ENCODE results near the gene POU6F2.

Gene POU6F2

GRCh38 chr7:38934536-38934935 is 43.2 kb upstream of the POU6F2 start:
- TF ChIP-seq, protein P1, sequence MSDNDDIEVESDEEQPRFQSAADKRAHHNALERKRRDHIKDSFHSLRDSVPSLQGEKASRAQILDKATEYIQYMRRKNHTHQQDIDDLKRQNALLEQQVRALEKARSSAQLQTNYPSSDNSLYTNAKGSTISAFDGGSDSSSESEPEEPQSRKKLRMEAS (IDR thresholded peaks at IDR 0.05), result no peak
- TF ChIP-seq TAF1 (IDR thresholded peaks at IDR 0.05; ENCODE audit: low read depth), result no peak
- TF ChIP-seq REST (IDR thresholded peaks at IDR 0.05; ENCODE audit: low read depth), result no peak
- TF ChIP-seq TCF12 (IDR thresholded peaks at IDR 0.05; ENCODE audit: low read depth), result no peak
- no peak for TF ChIP-seq YY1 (IDR thresholded peaks at IDR 0.05; ENCODE audit: low read depth)
- no peak for TF ChIP-seq CREB1 (IDR thresholded peaks at IDR 0.05; ENCODE audit: low read depth)
- TF ChIP-seq USF1 (IDR thresholded peaks at IDR 0.05), result no peak
- TF ChIP-seq TEAD4 (IDR thresholded peaks at IDR 0.05), result no peak
- TF ChIP-seq RAD21 (IDR thresholded peaks at IDR 0.05; ENCODE audit: low read depth), result no peak
- no peak for TF ChIP-seq EGR1 (IDR thresholded peaks at IDR 0.05)
- no peak for TF ChIP-seq CEBPB (IDR thresholded peaks at IDR 0.05)
- no peak for TF ChIP-seq EP300 (IDR thresholded peaks at IDR 0.05; ENCODE audit: borderline replicate concordance)
- no peak for TF ChIP-seq NFIC (IDR thresholded peaks at IDR 0.05)

DNA sequence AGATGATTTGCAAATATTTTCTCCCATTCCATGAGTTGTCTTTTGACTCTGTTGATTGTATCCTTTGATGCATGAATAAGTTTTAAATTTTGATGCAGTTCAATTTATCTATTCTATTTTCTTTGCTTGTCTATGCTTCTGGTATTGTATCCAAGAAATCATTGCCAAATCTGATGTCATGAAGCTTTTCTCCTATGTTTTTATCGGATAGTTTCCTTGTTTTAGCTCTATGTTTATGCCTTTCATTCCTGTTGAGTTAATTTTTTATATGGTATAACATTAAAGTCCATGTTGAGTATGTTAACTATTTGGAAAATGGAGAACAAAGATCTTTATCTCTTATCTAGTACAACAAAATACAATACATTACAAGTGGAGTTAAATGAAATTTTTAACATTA is 41.1 kb upstream of the POU6F2 start:
- TF ChIP-seq CREB1 (IDR thresholded peaks at IDR 0.05; ENCODE audit: low read depth), result no peak
- no peak for TF ChIP-seq EP300 (IDR thresholded peaks at IDR 0.05; ENCODE audit: borderline replicate concordance)
- no peak for TF ChIP-seq USF1 (IDR thresholded peaks at IDR 0.05)
- no peak for TF ChIP-seq EGR1 (IDR thresholded peaks at IDR 0.05)
- no peak for TF ChIP-seq TAF1 (IDR thresholded peaks at IDR 0.05; ENCODE audit: low read depth)
- TF ChIP-seq FOXM1 (IDR thresholded peaks at IDR 0.05; ENCODE audit: borderline replicate concordance, low read depth), result no peak
- TF ChIP-seq RAD21 (IDR thresholded peaks at IDR 0.05; ENCODE audit: low read depth), result no peak
- TF ChIP-seq, protein P1 (IDR thresholded peaks at IDR 0.05), result no peak
- no peak for TF ChIP-seq ZBTB7A (IDR thresholded peaks at IDR 0.05; ENCODE audit: low read depth)
- TF ChIP-seq TEAD4 (IDR thresholded peaks at IDR 0.05), result no peak

DNA sequence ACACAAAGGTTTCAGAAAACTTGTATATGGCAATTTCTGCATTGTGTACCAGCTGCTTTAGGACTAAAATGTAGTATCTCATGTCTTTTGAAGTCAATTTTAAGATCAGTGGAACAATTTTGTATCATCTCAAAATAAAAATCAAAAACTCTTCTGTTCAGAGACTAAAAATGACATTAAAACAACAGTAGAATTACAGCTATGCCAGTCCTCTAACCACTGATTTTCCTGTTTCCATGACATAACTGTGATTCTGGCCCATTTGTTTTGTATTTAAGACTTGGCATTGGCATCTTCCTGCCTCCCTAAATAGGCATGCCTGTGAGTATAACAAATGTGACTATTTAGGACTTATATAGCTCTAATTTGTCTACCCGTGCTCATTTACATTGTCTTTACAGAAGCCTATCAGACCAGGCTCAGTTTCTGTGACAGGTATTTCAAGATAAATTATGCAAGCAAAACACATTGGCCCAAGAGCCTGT is 39.7 kb upstream of the POU6F2 start:
- TF ChIP-seq EGR1 (IDR thresholded peaks at IDR 0.05) (no peak), CREB1 (IDR thresholded peaks at IDR 0.05; ENCODE audit: low read depth) (no peak)

DNA sequence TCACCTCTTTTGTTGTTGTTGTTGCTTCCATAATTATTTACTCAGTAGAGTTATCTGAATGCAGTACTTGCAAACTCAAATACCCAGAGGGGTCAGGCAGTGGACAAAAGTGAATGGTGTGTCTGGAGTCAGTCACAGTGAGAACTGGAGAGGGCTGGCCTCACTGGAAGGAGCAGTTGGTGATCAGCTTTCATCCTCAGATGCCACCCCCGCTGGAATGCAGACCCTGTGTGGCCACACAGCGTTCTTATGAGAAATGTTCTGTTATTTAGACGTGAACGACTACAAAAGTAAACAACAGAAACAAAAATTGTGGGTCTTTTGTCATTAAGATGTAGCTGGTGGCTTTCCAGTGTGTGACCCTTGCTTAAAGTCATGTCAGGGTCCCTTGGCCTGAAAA is 39.1 kb upstream of the POU6F2 start:
- TF ChIP-seq EP300 (IDR thresholded peaks at IDR 0.05; ENCODE audit: borderline replicate concordance), result no peak
- no peak for TF ChIP-seq YY1 (IDR thresholded peaks at IDR 0.05; ENCODE audit: low read depth)
- no peak for TF ChIP-seq NFIC (IDR thresholded peaks at IDR 0.05)
- no peak for TF ChIP-seq TCF12 (IDR thresholded peaks at IDR 0.05; ENCODE audit: low read depth)
- TF ChIP-seq USF1 (IDR thresholded peaks at IDR 0.05), result no peak
- no peak for TF ChIP-seq TAF1 (IDR thresholded peaks at IDR 0.05; ENCODE audit: low read depth)
- TF ChIP-seq FOXM1 (IDR thresholded peaks at IDR 0.05; ENCODE audit: borderline replicate concordance, low read depth), result no peak
- no peak for TF ChIP-seq CREB1 (IDR thresholded peaks at IDR 0.05; ENCODE audit: low read depth)
- no peak for TF ChIP-seq REST (IDR thresholded peaks at IDR 0.05; ENCODE audit: low read depth)
- no peak for TF ChIP-seq CEBPB (IDR thresholded peaks at IDR 0.05)
- no peak for TF ChIP-seq ZBTB7A (IDR thresholded peaks at IDR 0.05; ENCODE audit: low read depth)
- TF ChIP-seq EGR1 (IDR thresholded peaks at IDR 0.05), result no peak
- TF ChIP-seq, protein P1 (IDR thresholded peaks at IDR 0.05), result no peak
- TF ChIP-seq RAD21 (IDR thresholded peaks at IDR 0.05; ENCODE audit: low read depth), result no peak

DNA sequence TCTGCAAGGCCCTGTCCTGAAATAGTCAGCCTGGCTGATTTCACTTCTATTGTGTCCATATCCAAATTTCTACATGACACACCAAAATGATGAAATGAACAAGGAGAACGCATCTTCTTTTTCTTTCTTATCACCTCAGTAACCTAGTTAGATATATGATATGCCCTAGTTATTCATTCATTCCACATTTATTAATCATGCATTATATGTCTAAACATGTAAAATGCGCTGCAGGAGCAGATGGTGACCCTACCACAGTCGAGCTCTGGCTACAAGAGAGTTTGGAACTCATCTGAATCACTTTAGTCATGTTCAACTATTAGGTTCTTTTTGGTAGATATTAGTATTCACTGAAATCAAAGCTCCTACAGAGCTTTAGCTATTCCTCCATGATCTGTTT is 36.9 kb upstream of the POU6F2 start:
- TF ChIP-seq YY1 (IDR thresholded peaks at IDR 0.05; ENCODE audit: low read depth) (no peak), ZBTB7A (IDR thresholded peaks at IDR 0.05; ENCODE audit: low read depth) (no peak), FOXM1 (IDR thresholded peaks at IDR 0.05; ENCODE audit: borderline replicate concordance, low read depth) (no peak)
- TF ChIP-seq, protein P1 (IDR thresholded peaks at IDR 0.05), result no peak
